CMK (cell line): ENCODE data around the gene ABHD16B.

Source experiments
- DNase-seq: peaks from one replicate; pipeline ENCODE4 v3.0.0-alpha.2; 2010; ENCODE audit warnings: low read depth

Gene ABHD16B

GRCh38 chr20:63861365-63861934 is at the start of gene ABHD16B:
Gene ABHD16B, plus strand, starts transcription at chr20:63861498. Its CDS starts 43 bp downstream, at chr20:63861541.
- DNase-seq = no peak

GRCh38 chr20:63814891-63815614 is 46.2 kb upstream of the ABHD16B start:
- no peak for DNase-seq

GRCh38 chr20:63815615-63816253 is 45.6 kb upstream of the ABHD16B start:
- DNase-seq = no peak

GRCh38 chr20:63819224-63819921 is 41.9 kb upstream of the ABHD16B start:
- DNase-seq = peak; percentile 52

- no peak for DNase-seq
These were observed 39.5 kb upstream of the ABHD16B start for GRCh38 chr20:63821811-63822210.

- peak; percentile 89 for DNase-seq
These were observed 39.0 kb upstream of the ABHD16B start for GRCh38 chr20:63822276-63822696.

- DNase-seq = no peak
These were observed 37.5 kb upstream of the ABHD16B start for GRCh38 chr20:63823691-63824311.

GRCh38 chr20:63825331-63826118 is 35.8 kb upstream of the ABHD16B start:
- no peak for DNase-seq

- DNase-seq = no peak
These were observed 34.5 kb upstream of the ABHD16B start for GRCh38 chr20:63826753-63827152.

- no peak for DNase-seq
These were observed 33.2 kb upstream of the ABHD16B start for GRCh38 chr20:63828124-63828523.

- no peak for DNase-seq
These were observed 32.8 kb upstream of the ABHD16B start for GRCh38 chr20:63828545-63828944.

- DNase-seq = no peak
These were observed 32.3 kb upstream of the ABHD16B start for GRCh38 chr20:63828951-63829350.

GRCh38 chr20:63829603-63829944 is 31.7 kb upstream of the ABHD16B start:
- no peak for DNase-seq

- no peak for DNase-seq
These were observed 31.1 kb upstream of the ABHD16B start for GRCh38 chr20:63829945-63830835.

GRCh38 chr20:63830841-63831588 is 30.3 kb upstream of the ABHD16B start, which contains the start of gene ZBTB46:
Gene ZBTB46, minus strand, starts transcription at chr20:63831264. Its CDS starts 40,507 bp downstream, at chr20:63790757.
- DNase-seq = no peak

GRCh38 chr20:63831646-63831992 is 29.7 kb upstream of the ABHD16B start:
- no peak for DNase-seq

GRCh38 chr20:63831993-63832686 is 29.2 kb upstream of the ABHD16B start:
- peak; percentile 42 for DNase-seq

- no peak for DNase-seq
These were observed 27.4 kb upstream of the ABHD16B start for GRCh38 chr20:63833776-63834490.
